GM20000 (cell line): ENCODE data around the gene EXOC4.

ENCODE experiments used
- DNase-seq: peaks from one replicate; pipeline ENCODE4 v3.0.0; 2012; ENCODE audit warnings: low spot score
- CTCF ChIP-seq: IDR thresholded peaks from 2 replicates; pipeline ENCODE4 v1.5.1; 2012; ENCODE audit warnings: mild to moderate bottlenecking, control low read depth; ENCODE audit errors: extremely low read depth, missing control alignments

Gene EXOC4

GRCh38 chr7:133859871-133860450 lies 607.1 kb downstream of the EXOC4 start:
- no peak for TF ChIP-seq CTCF
- DNase-seq: no peak

GRCh38 chr7:133860628-133861335 lies 607.9 kb downstream of the EXOC4 start:
- TF ChIP-seq CTCF: no peak
- no peak for DNase-seq

GRCh38 chr7:133861876-133862275 lies 609.0 kb downstream of the EXOC4 start:
- no peak for TF ChIP-seq CTCF
- DNase-seq: no peak

GRCh38 chr7:133863362-133864061 lies 610.6 kb downstream of the EXOC4 start:
- no peak for TF ChIP-seq CTCF
- no peak for DNase-seq

- TF ChIP-seq CTCF: no peak
- DNase-seq: no peak
Measured at GRCh38 chr7:133869556-133869955, 616.7 kb downstream of the EXOC4 start.

- TF ChIP-seq CTCF: no peak
- no peak for DNase-seq
Measured at GRCh38 chr7:133871757-133872156, 618.9 kb downstream of the EXOC4 start.

- no peak for DNase-seq
- TF ChIP-seq CTCF: no peak
Measured at GRCh38 chr7:133873187-133873586, 620.3 kb downstream of the EXOC4 start.
